ENCODE results near the gene FAR2.
"Not testable (repeated sequence)": the region's sequence is repeated elsewhere in the genome, so short reads cannot be mapped to it uniquely, and the experiment has no call there.

Gene FAR2

GRCh38 chr12:29148911-29149690 lies at the start of gene FAR2:
Gene FAR2 (plus strand): TSS chr12:29149278. CDS start chr12:29270450, 121,172 bp downstream.
- peak; percentile 19 for DNase-seq (ENCODE audit: low read depth)

- no peak for DNase-seq (ENCODE audit: low read depth)
Observed at GRCh38 chr12:29102741-29103140, 46.3 kb upstream of the FAR2 start.

- DNase-seq (ENCODE audit: low read depth), result peak; percentile 6
Observed at GRCh38 chr12:29103539-29103974, 45.5 kb upstream of the FAR2 start.

GRCh38 chr12:29104516-29104915 lies 44.6 kb upstream of the FAR2 start:
- no peak for DNase-seq (ENCODE audit: low read depth)

GRCh38 chr12:29110506-29111442 lies 38.3 kb upstream of the FAR2 start:
- DNase-seq (ENCODE audit: low read depth), result no peak

- no peak for DNase-seq (ENCODE audit: low read depth)
Observed at GRCh38 chr12:29113101-29113500, 36.0 kb upstream of the FAR2 start.

- DNase-seq (ENCODE audit: low read depth), result no peak
Observed at GRCh38 chr12:29116414-29116813, 32.7 kb upstream of the FAR2 start.

- DNase-seq (ENCODE audit: low read depth), result no peak
Observed at GRCh38 chr12:29131539-29131938, 17.5 kb upstream of the FAR2 start.

- no peak for DNase-seq (ENCODE audit: low read depth)
Observed at GRCh38 chr12:29132316-29132715, 16.8 kb upstream of the FAR2 start.

- no peak for DNase-seq (ENCODE audit: low read depth)
Observed at GRCh38 chr12:29133181-29133580, 15.9 kb upstream of the FAR2 start.

GRCh38 chr12:29133680-29134079 lies 15.4 kb upstream of the FAR2 start:
- DNase-seq (ENCODE audit: low read depth), result no peak

GRCh38 chr12:29138256-29138655 lies 10.8 kb upstream of the FAR2 start:
- DNase-seq (ENCODE audit: low read depth), result not testable (repeated sequence)

- DNase-seq (ENCODE audit: low read depth), result not testable (repeated sequence)
Observed at GRCh38 chr12:29138855-29139254, 10.2 kb upstream of the FAR2 start.

- DNase-seq (ENCODE audit: low read depth), result no peak
Observed at GRCh38 chr12:29145372-29146170, 3.5 kb upstream of the FAR2 start.

GRCh38 chr12:29146196-29146595 lies 2.9 kb upstream of the FAR2 start:
- DNase-seq (ENCODE audit: low read depth), result no peak

- DNase-seq (ENCODE audit: low read depth), result no peak
Observed at GRCh38 chr12:29147731-29148595, 1.1 kb upstream of the FAR2 start.

- DNase-seq (ENCODE audit: low read depth), result no peak
Observed at GRCh38 chr12:29148596-29148910, 525 bp upstream of the FAR2 start.

- DNase-seq (ENCODE audit: low read depth), result no peak
Observed at GRCh38 chr12:29149691-29150281, 708 bp downstream of the FAR2 start.

- DNase-seq (ENCODE audit: low read depth), result no peak
Observed at GRCh38 chr12:29150462-29150861, 1.4 kb downstream of the FAR2 start.

- DNase-seq (ENCODE audit: low read depth), result no peak
Observed at GRCh38 chr12:29152223-29152868, 3.3 kb downstream of the FAR2 start.
